Measurements from ENCODE around the gene LYPD1. TPM values are rescaled to one million over a fixed set of nuclear protein-coding genes. Genes with fewer than 3 reads are reported as not detected.
A peak's percentile ranks its signal among the peaks of the same experiment; 100 is the strongest.

Gene LYPD1
- polyA plus RNA-seq, 2 of the 4 experiments (the other 2 are of a cell fraction), result 3.6 to 12.0 TPM

GRCh38 chr2:132668987-132669907 is 758 bp downstream of the LYPD1 start:
- DNase-seq (ENCODE audit: low read depth in 1 of 2, low spot score in 1 of 2) (peak in 1 of 2 experiments; percentile 30), FAIRE-seq (no peak), ATAC-seq (peak; percentile 25 to 56)
- Histone ChIP-seq H3K4me2 (peak overlapping the region; percentile 99), H3K9me3 (no peaks in the 10 kb centered on the region), H3K27ac (peak overlapping the region; percentile 63 to 86; a peak in 5 of 6 replicates), H3K4me1 (peaks cover 13% of the 10 kb centered on the region), H3K4me3 (peak overlapping the region; percentile 60)
- CTCF ChIA-PET, result interaction anchor here (0.6 to 2.4 kb wide), 11 partner anchors 9 to 1175 kb away, joined by 3 to 8 read pairs (median 4); no protein-coding TSS in a partner anchor
- POLR2A ChIA-PET, result interaction anchor here (0.7 to 1.0 kb wide), 2 partner anchors 440 to 1175 kb away, joined by 3 to 4 read pairs; no protein-coding TSS in a partner anchor
- WGBS (ENCODE audit: missing lambda C conversion rate), result 13% methylated on average over 39 of the region's 80 CpGs
- TF ChIP-seq HDAC2 (IDR thresholded peaks at IDR 0.05) (0 out of 2 replicates have a peak, but pooled peaks have one; percentile 16), RNF2 (IDR thresholded peaks at IDR 0.05; ENCODE audit: borderline replicate concordance, low read depth) (0 out of 2 replicates have a peak, but pooled peaks have one; percentile 35), RAD21 (conservative IDR thresholded peaks at IDR 0.05 in 1 of 2, IDR thresholded peaks at IDR 0.05 in 1 of 2) (peak in 1 of 2 experiments; percentile 26; a peak in 2 of 5 replicates), EHMT2 (IDR thresholded peaks at IDR 0.05; ENCODE audit: low read depth) (no peak), CTCF (IDR thresholded peaks at IDR 0.05) (peak; percentile 21; the same call in 1 of the 3 replicates)

- no peak for FAIRE-seq
- peaks cover 13% of the 10 kb centered on the region for H3K4me1 ChIP-seq
- peak in 1 of 2 experiments; percentile 46; a peak in 3 of 6 replicates for ATAC-seq
- peak overlapping the region; percentile 99 for H3K4me2 ChIP-seq
- ChIA-PET POLR2A (no interaction called here), CTCF (interaction anchor here (0.8 to 2.4 kb wide), 8 partner anchors 8 to 1176 kb away, joined by 3 to 8 read pairs (median 5); no protein-coding TSS in a partner anchor)
- peak overlapping the region in 1 of 2 experiments; percentile 86; a peak in 2 of 6 replicates for H3K27ac ChIP-seq
- H3K9me3 ChIP-seq, result no peaks in the 10 kb centered on the region
- peak overlapping the region; percentile 60 for H3K4me3 ChIP-seq
- no peak for TF ChIP-seq RARB (CRISPR knock-in tag; IDR thresholded peaks at IDR 0.05)
- TF ChIP-seq MYC (IDR thresholded peaks at IDR 0.05; ENCODE audit: borderline replicate concordance, low read length), result no peak
- TF ChIP-seq BHLHE40 (IDR thresholded peaks at IDR 0.05; ENCODE audit: low read depth, low read length), result no peak
- TF ChIP-seq SMC3 (IDR thresholded peaks at IDR 0.05), result peak; percentile 35; the same call in 2 of the 3 replicates
- no peak for TF ChIP-seq ZC3H11A (IDR thresholded peaks at IDR 0.05)
- TF ChIP-seq CTCF (IDR thresholded peaks at IDR 0.05), result peak; percentile 20; the same call in 2 of the 3 replicates
- TF ChIP-seq RAD21 (conservative IDR thresholded peaks at IDR 0.05 in 1 of 2, IDR thresholded peaks at IDR 0.05 in 1 of 2), result peak; percentile 6 to 33; a peak in 1 of 5 replicates
- no peak for TF ChIP-seq PBX3 (IDR thresholded peaks at IDR 0.05)
- TF ChIP-seq HOXB13 (CRISPR knock-in tag; IDR thresholded peaks at IDR 0.05; ENCODE audit: low read depth), result no peak
- 42% methylated on average over 12 of the region's 25 CpGs for WGBS (ENCODE audit: missing lambda C conversion rate)
- peak; percentile 16 to 21 for DNase-seq (ENCODE audit: low read depth in 1 of 2, low spot score in 1 of 2)
Measured at GRCh38 chr2:132668189-132668823, 1.7 kb downstream of the LYPD1 start.

All from A549 (cell line).